HG03469 (cell line): ENCODE measurements around the gene ERVK3-1.
A peak's percentile ranks its signal among the peaks of the same experiment; 100 is the strongest.

Experiments
- ATAC-seq: cut with Tn5 transposase; IDR thresholded peaks from one replicate; pipeline ENCODE4 v1.9.1; 2021; ENCODE audit warnings: mild to moderate bottlenecking, moderate library complexity, moderate number of reproducible peaks; ENCODE audit not compliant: unreplicated experiment

The ERVK3-1 gene

DNA sequence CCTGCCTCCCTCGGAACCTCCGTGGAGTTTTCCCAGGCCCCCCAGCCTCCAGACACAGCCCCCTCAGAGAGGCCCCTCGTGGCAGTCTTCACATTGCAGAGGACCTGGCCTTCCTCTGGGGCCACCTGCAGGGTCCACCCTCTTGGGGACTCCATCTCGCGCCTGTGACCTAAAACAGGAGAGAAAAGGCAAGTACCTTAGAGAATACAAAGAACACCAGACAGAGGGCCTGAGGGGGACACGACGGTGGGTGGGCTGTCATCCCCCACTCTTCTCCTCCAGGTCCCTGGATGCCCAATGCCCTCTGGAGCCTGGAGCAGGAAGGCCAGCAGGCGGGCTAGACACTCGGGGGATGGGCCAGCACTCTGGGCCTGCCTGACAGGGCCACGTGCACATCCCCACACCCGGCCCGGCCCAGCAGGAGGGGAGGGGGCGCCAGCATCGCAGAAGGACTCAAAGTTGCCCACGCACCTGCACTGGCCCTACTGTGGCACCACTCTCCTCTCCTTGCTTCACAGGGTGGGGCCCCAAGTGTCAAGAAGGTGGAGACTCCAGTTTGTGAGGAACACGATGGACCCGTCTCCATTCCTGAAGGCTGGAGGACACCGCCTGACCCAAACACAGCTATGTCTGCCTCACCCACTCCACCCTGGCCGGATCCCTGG, 52.4 kb downstream of the ERVK3-1 start:
- ATAC-seq: no peak

DNA sequence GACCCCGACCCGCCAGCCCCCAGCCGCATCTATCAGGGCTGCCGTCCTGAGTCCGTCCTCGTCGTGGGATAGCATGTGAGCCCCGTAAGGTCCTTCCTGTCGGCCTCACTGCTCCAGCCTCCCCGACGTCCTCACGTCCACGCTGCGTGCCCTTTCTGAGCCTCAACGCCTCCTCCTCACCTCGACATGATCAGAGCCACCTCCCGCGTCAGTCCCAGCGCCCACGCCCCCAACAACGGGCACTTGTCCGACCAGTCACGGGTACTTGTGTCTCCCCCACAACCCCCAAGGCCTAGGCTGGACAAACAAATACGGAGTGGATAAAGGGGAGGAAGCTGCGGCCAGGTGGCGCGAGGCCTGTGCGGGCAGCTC, 56.7 kb downstream of the ERVK3-1 start:
- ATAC-seq: no peak

- peak; percentile 68 for ATAC-seq
These were observed 57.3 kb downstream of the ERVK3-1 start, which contains the start of gene ZNF497 for GRCh38 chr19:58362272-58362994. ZNF497 (minus strand) TSS chr19:58362751; CDS start chr19:58357635, 5,116 bp downstream.

GRCh38 chr19:58364146-58364545, 59.0 kb downstream of the ERVK3-1 start:
- no peak for ATAC-seq
